Motor neuron (in vitro differentiated cells): ENCODE results near the gene M1AP. TPM values are rescaled to one million over a fixed set of nuclear protein-coding genes. Genes with fewer than 3 reads are reported as not detected.

Experiments used
- ATAC-seq, 8 experiments: fragments of 200-7000 bp; cut with Tn5 transposase; replicated peaks in 6 of 8; 2 replicates each; pipeline ENCODE4 v1.8.0; 2021; ENCODE audit warnings: mild to moderate bottlenecking in 8 of 8, moderate library complexity in 8 of 8
- H3K27ac ChIP-seq, 2 donors: fragments of 250-450 bp; sonication (Bioruptor Pico); 2 replicates each; pipeline ENCODE4 v1.9.0; 2021; ENCODE audit warnings: antibody characterized with exemption in 2 of 2, mild to moderate bottlenecking in 2 of 2, moderate library complexity in 1 of 2
- H3K4me1 ChIP-seq, 2 donors: fragments of 250-450 bp; sonication (Bioruptor Pico); replicated peaks in 1 of 2; 2 replicates each; pipeline ENCODE4 v1.6.1; 2021; ENCODE audit warnings: antibody characterized with exemption in 2 of 2, mild to moderate bottlenecking in 2 of 2, moderate library complexity in 1 of 2
- H3K4me3 ChIP-seq, 5 donors: fragments of 250-450 bp; sonication (Bioruptor Pico); 2 replicates each; pipeline ENCODE4 v1.9.0; 2021; ENCODE audit warnings: antibody characterized with exemption in 5 of 5, mild to moderate bottlenecking in 5 of 5, moderate library complexity in 4 of 5
- WGBS, 10 experiments: fragments of 450-650 bp; shearing (Covaris generic); methylation state at CpG; one replicate each; pipeline ENCODE4 v1.0.0; 2022; 5-methylcytosine and 5-hydroxymethylcytosine counted together
- in situ Hi-C, 9 experiments: fragments of 400-800 bp; cut with MboI; loops; one replicate each; pipeline ENCODE4 v1.15.0; 2021; ENCODE audit warnings: low sequenced_read_pairs in 9 of 9, low pct_unique_long_range_greater_than_20kb in 2 of 9; ENCODE audit not compliant: unreplicated experiment in 9 of 9
- total RNA-seq, 8 experiments: library from RNA; unstranded; fragments of 300-600 nt; gene quantifications; 2 replicates each; pipeline versions ENCODE4 v1.2.3 to v1.2.4, GENCODE V29; 2022

Gene M1AP
- total RNA-seq, 8 experiments from 2014 or later, result 0.08 to 0.50 (median 0.22) TPM; not detected in 3

GRCh38 chr2:74606927-74607326, 41.2 kb downstream of the M1AP start:
- H3K4me1 ChIP-seq, result no peaks in the 10 kb centered on the region
- H3K27ac ChIP-seq, result no peak overlapping the region
- no peak overlapping the region for H3K4me3 ChIP-seq
- whole genome bisulfite sequencing, 10 experiments, result 0 to 100% (median 67%) methylated on average over 1 to 4 of the region's 5 CpGs
- ATAC-seq, result no peak
- in situ Hi-C loops, result no loop called here

- no peaks in the 10 kb centered on the region for H3K4me1 ChIP-seq
- ATAC-seq, result peak in 1 of 8 experiments; percentile 47
- in situ Hi-C loops, result no loop called here
- no peak overlapping the region for H3K27ac ChIP-seq
- no peak overlapping the region for H3K4me3 ChIP-seq
- WGBS, 10 experiments, result 42 to 85% (median 60%) methylated on average over 3 to 7 of the region's 7 CpGs
Observed at GRCh38 chr2:74603282-74604000, 44.7 kb downstream of the M1AP start.

- no peak overlapping the region for H3K4me3 ChIP-seq
- in situ Hi-C loops, result no loop called here
- peak in 5 of 8 experiments; percentile 55 to 95 (median 68) for ATAC-seq
- 0 to 86% (median 40%) methylated on average over 1 of the region's 1 CpG; no CpG with 5 or more reads in 3 of the 10 experiments for WGBS, 10 experiments
- no peak overlapping the region for H3K27ac ChIP-seq
- H3K4me1 ChIP-seq, result no peaks in the 10 kb centered on the region
Observed at GRCh38 chr2:74602586-74603281, 45.4 kb downstream of the M1AP start.

GRCh38 chr2:74599676-74600075, 48.5 kb downstream of the M1AP start:
- ATAC-seq, result no peak
- H3K27ac ChIP-seq, result no peak overlapping the region
- 0 to 70% (median 48%) methylated on average over 1 to 3 of the region's 3 CpGs for WGBS, 10 experiments
- no peak overlapping the region for H3K4me3 ChIP-seq
- in situ Hi-C loops, result loop anchor here in 5 of 9 experiments (25.0 kb wide), 3 partner anchors 112 to 362 kb away; partner anchors contain the start of genes CCDC142 (in 3 of the 5), LBX2 (in 3 of the 5) and TTC31 (in 3 of the 5)
- no peaks in the 10 kb centered on the region for H3K4me1 ChIP-seq

GRCh38 chr2:74597410-74597809, 50.7 kb downstream of the M1AP start:
- Histone ChIP-seq H3K4me1 (no peaks in the 10 kb centered on the region), H3K4me3 (no peak overlapping the region), H3K27ac (no peak overlapping the region)
- ATAC-seq, result no peak
- in situ Hi-C loops, result loop anchor here in 5 of 9 experiments (25.0 kb wide), 3 partner anchors 110 to 360 kb away; partner anchors contain the start of genes CCDC142 (in 3 of the 5), LBX2 (in 3 of the 5) and TTC31 (in 3 of the 5)
- WGBS, 10 experiments, result 0 to 100% (median 83%) methylated on average over 1 of the region's 1 CpG; no CpG with 5 or more reads in 5 of the 10 experiments

- no peak overlapping the region for H3K27ac ChIP-seq
- no peak for ATAC-seq
- in situ Hi-C loops, result loop anchor here in 5 of 9 experiments (25.0 kb wide), 3 partner anchors 109 to 359 kb away; partner anchors contain the start of genes CCDC142 (in 3 of the 5), LBX2 (in 3 of the 5) and TTC31 (in 3 of the 5)
- no peaks in the 10 kb centered on the region for H3K4me1 ChIP-seq
- no peak overlapping the region for H3K4me3 ChIP-seq
- WGBS, 10 experiments, result 9 to 78% (median 50%) methylated on average over 1 of the region's 1 CpG; no CpG with 5 or more reads in 3 of the 10 experiments
Observed at GRCh38 chr2:74596584-74596983, 51.5 kb downstream of the M1AP start.

GRCh38 chr2:74593826-74594772, 54.0 kb downstream of the M1AP start:
- H3K27ac ChIP-seq, result no peak overlapping the region
- ATAC-seq, result no peak
- in situ Hi-C loops, result loop anchor here in 5 of 9 experiments (25.0 kb wide), 3 partner anchors 107 to 357 kb away; partner anchors contain the start of genes CCDC142 (in 3 of the 5), LBX2 (in 3 of the 5) and TTC31 (in 3 of the 5)
- WGBS, 10 experiments, result 16 to 82% (median 47%) methylated on average over 1 to 4 of the region's 4 CpGs
- H3K4me1 ChIP-seq, result no peaks in the 10 kb centered on the region
- no peak overlapping the region for H3K4me3 ChIP-seq

- Histone ChIP-seq H3K4me1 (no peaks in the 10 kb centered on the region), H3K27ac (no peak overlapping the region), H3K4me3 (no peak overlapping the region)
- WGBS, 10 experiments, result 0 to 78% (median 46%) methylated on average over 1 to 2 of the region's 2 CpGs
- no peak for ATAC-seq
- in situ Hi-C loops, result loop anchor here in 5 of 9 experiments (25.0 kb wide), 3 partner anchors 101 to 351 kb away; partner anchors contain the start of genes CCDC142 (in 3 of the 5), LBX2 (in 3 of the 5) and TTC31 (in 3 of the 5)
Observed at GRCh38 chr2:74588664-74589063, 59.5 kb downstream of the M1AP start.

- Histone ChIP-seq H3K4me1 (no peaks in the 10 kb centered on the region), H3K27ac (no peak overlapping the region), H3K4me3 (no peak overlapping the region)
- WGBS, 10 experiments, result 0 to 29% (median 0%) methylated on average over 1 to 5 of the region's 6 CpGs; no CpG with 5 or more reads in 1 of the 10 experiments
- ATAC-seq, result peak; percentile 81 to 96 (median 92)
- in situ Hi-C loops, result loop anchor here in 5 of 9 experiments (25.0 kb wide), 3 partner anchors 100 to 350 kb away; partner anchors contain the start of genes CCDC142 (in 3 of the 5), LBX2 (in 3 of the 5) and TTC31 (in 3 of the 5)
Observed at GRCh38 chr2:74587664-74588277, 60.4 kb downstream of the M1AP start.

- in situ Hi-C loops, result loop anchor here in 5 of 9 experiments (25.0 kb wide), 3 partner anchors 98 to 348 kb away; partner anchors contain the start of genes CCDC142 (in 3 of the 5), LBX2 (in 3 of the 5) and TTC31 (in 3 of the 5)
- 30 to 80% (median 60%) methylated on average over 1 to 4 of the region's 4 CpGs for WGBS, 10 experiments
- ATAC-seq, result no peak
Observed at GRCh38 chr2:74585406-74586185, 62.5 kb downstream of the M1AP start.

GRCh38 chr2:74584088-74584645, 64.0 kb downstream of the M1AP start:
- Histone ChIP-seq H3K27ac (no peak overlapping the region), H3K4me3 (no peak overlapping the region), H3K4me1 (no peaks in the 10 kb centered on the region)
- in situ Hi-C loops, result loop anchor here in 5 of 9 experiments (25.0 kb wide), 3 partner anchors 97 to 347 kb away; partner anchors contain the start of genes CCDC142 (in 3 of the 5), LBX2 (in 3 of the 5) and TTC31 (in 3 of the 5)
- WGBS, 10 experiments, result 4 to 94% (median 47%) methylated on average over 1 to 2 of the region's 2 CpGs
- ATAC-seq, result peak in 2 of 8 experiments; percentile 46 to 53

More at GRCh38 chr2:74585406-74586185, 62.5 kb downstream of the M1AP start:
- Histone ChIP-seq H3K4me1 (no peaks in the 10 kb centered on the region), H3K4me3 (no peak overlapping the region), H3K27ac (no peak overlapping the region)
